ENCODE measurements around the gene CR1L. TPM values are rescaled to one million over a fixed set of nuclear protein-coding genes. Genes with fewer than 3 reads are reported as not detected.
A peak's percentile ranks its signal among the peaks of the same experiment; 100 is the strongest.
"Not testable (repeated sequence)": the region's sequence is repeated elsewhere in the genome, so short reads cannot be mapped to it uniquely, and the experiment has no call there.

The CR1L gene
- total RNA-seq, 3 donors from 2014 or later (not counting 1 experiment from before 2014, with no cell fraction given): 0.98 TPM; not detected in 2

DNA sequence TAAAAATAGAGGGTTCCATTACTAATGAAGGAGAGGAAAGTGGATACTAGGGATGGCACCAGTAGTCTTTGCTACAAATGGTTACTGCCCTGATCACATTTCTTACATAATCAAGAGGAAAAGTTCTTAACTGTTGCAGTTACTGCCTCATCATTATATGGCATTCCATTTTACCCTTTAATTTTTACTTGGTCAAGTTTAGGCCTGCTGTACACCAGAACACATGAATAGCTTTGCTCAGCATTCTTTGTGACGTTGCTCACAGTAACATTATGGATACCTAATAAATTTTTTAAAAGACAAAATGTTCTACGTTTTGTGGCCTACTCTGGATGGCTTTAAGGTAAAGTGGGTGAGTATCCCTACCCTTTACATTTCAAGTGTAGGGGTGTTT, 38.6 kb upstream of the CR1L start:
- DNase-seq: no peak
- WGBS (ENCODE audit: insufficient coverage): no CpG with 5 or more reads among the region's 2 CpGs
- Histone ChIP-seq H3K9me3 (ENCODE audit: control insufficient read depth, insufficient read depth, low read length) (no peaks in the 10 kb centered on the region), H3K4me1 (ENCODE audit: control insufficient read depth, insufficient read depth, low read length) (no peaks in the 10 kb centered on the region), H3K27me3 (ENCODE audit: control insufficient read depth, insufficient read depth, low read length) (peaks cover 7% of the 10 kb centered on the region), H3K27ac (ENCODE audit: low read length) (no peak overlapping the region), H3K36me3 (ENCODE audit: control insufficient read depth, insufficient read depth, low read length) (no peaks in the 10 kb centered on the region), H3K4me3 (ENCODE audit: low read length) (no peak overlapping the region)
- H3K4me1 Mint-ChIP-seq: no peaks in the 10 kb centered on the region
- TF ChIP-seq, protein P1, sequence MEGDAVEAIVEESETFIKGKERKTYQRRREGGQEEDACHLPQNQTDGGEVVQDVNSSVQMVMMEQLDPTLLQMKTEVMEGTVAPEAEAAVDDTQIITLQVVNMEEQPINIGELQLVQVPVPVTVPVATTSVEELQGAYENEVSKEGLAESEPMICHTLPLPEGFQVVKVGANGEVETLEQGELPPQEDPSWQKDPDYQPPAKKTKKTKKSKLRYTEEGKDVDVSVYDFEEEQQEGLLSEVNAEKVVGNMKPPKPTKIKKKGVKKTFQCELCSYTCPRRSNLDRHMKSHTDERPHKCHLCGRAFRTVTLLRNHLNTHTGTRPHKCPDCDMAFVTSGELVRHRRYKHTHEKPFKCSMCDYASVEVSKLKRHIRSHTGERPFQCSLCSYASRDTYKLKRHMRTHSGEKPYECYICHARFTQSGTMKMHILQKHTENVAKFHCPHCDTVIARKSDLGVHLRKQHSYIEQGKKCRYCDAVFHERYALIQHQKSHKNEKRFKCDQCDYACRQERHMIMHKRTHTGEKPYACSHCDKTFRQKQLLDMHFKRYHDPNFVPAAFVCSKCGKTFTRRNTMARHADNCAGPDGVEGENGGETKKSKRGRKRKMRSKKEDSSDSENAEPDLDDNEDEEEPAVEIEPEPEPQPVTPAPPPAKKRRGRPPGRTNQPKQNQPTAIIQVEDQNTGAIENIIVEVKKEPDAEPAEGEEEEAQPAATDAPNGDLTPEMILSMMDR (IDR thresholded peaks at IDR 0.05): no peak
- H3K27ac Mint-ChIP-seq: no peak overlapping the region
- intact Hi-C loops (cut with micrococcal nuclease): no loop called here
- H3K27me3 Mint-ChIP-seq (ENCODE audit: low read depth in 2 of 2): peaks cover 21 to 43% of the 10 kb centered on the region in 2 donors
- ATAC-seq: no peak
- no peaks in the 10 kb centered on the region for H3K9me3 Mint-ChIP-seq
- no peaks in the 10 kb centered on the region for H3K36me3 Mint-ChIP-seq
- no peak overlapping the region for H3K4me3 Mint-ChIP-seq

DNA sequence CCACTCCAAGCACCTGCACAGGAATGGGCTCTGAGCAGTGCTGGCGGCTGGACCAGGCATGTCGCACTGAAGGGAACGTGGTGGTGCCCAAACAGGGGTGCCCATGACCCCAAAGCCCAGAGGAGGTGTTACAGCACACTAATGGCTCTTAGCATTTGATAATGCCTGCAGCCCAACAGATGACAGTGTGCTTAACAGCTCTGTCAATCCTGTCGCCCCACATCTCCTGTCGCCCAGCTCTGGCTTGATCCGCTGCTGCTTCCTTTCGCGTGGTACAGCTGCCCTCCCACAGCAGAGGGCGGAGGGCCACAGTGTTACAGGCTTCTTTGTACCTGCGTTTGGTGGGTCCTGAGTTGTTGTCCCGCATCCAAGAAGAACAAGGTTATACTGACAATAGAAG, 32.2 kb upstream of the CR1L start:
- Mint-ChIP-seq H3K4me1 (no peaks in the 10 kb centered on the region), H3K4me3 (no peak overlapping the region), H3K27ac (no peak overlapping the region), H3K36me3 (no peaks in the 10 kb centered on the region), H3K27me3 (ENCODE audit: low read depth in 2 of 2) (peaks cover 5 to 30% of the 10 kb centered on the region in 2 donors), H3K9me3 (no peaks in the 10 kb centered on the region)
- TF ChIP-seq, protein P1 (IDR thresholded peaks at IDR 0.05): no peak
- ATAC-seq (no peak), DNase-seq (no peak)
- Histone ChIP-seq H3K36me3 (ENCODE audit: control insufficient read depth, insufficient read depth, low read length) (no peaks in the 10 kb centered on the region), H3K27ac (ENCODE audit: low read length) (no peak overlapping the region), H3K4me3 (ENCODE audit: low read length) (no peak overlapping the region), H3K4me1 (ENCODE audit: control insufficient read depth, insufficient read depth, low read length) (no peaks in the 10 kb centered on the region), H3K27me3 (ENCODE audit: control insufficient read depth, insufficient read depth, low read length) (no peaks in the 10 kb centered on the region), H3K9me3 (ENCODE audit: control insufficient read depth, insufficient read depth, low read length) (no peaks in the 10 kb centered on the region)
- intact Hi-C loops (cut with micrococcal nuclease): no loop called here
- 83% methylated on average over 11 of the region's 11 CpGs for WGBS (ENCODE audit: insufficient coverage)

DNA sequence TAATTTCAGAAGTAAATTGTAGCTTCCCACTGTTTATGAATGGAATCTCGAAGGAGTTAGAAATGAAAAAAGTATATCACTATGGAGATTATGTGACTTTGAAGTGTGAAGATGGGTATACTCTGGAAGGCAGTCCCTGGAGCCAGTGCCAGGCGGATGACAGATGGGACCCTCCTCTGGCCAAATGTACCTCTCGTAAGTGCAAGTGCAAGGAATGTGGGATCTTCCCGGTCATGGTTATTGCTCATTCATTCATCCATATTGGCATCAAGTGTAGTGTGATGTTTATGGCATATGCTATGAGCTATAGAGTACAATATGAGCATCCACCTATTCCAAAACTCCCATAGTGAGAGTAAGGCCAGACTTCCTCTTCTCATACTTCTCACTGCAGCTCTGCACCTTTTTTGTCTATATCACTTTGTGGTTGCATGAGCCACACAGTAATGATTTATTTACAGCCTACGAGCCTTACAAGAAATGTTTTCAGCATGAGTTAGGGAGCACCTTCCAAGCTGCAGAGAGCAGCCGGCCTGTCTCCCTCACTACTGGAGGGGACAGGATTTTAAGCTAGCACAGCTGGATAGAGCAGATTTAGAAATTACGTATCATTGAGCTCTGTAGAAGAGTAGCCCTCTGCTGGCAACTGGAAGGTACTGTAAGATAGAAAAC, 24.9 kb upstream of the CR1L start:
- H3K4me1 ChIP-seq (ENCODE audit: control insufficient read depth, insufficient read depth, low read length): no peaks in the 10 kb centered on the region
- intact Hi-C loops (cut with micrococcal nuclease): no loop called here
- no peaks in the 10 kb centered on the region for H3K9me3 Mint-ChIP-seq
- H3K4me3 Mint-ChIP-seq: no peak overlapping the region
- H3K4me3 ChIP-seq (ENCODE audit: low read length): no peak overlapping the region
- no peaks in the 10 kb centered on the region for H3K36me3 ChIP-seq (ENCODE audit: control insufficient read depth, insufficient read depth, low read length)
- H3K4me1 Mint-ChIP-seq: no peaks in the 10 kb centered on the region
- DNase-seq: peak in 1 of 2 donors; percentile 58
- WGBS (ENCODE audit: insufficient coverage): 50% methylated on average over 6 of the region's 7 CpGs
- no peak overlapping the region for H3K27ac Mint-ChIP-seq
- TF ChIP-seq, protein P1 (IDR thresholded peaks at IDR 0.05): peak; percentile 78
- H3K27me3 Mint-ChIP-seq (ENCODE audit: low read depth in 2 of 2): peaks cover 13 to 32% of the 10 kb centered on the region in 2 donors
- no peaks in the 10 kb centered on the region for H3K9me3 ChIP-seq (ENCODE audit: control insufficient read depth, insufficient read depth, low read length)
- no peak overlapping the region for H3K27ac ChIP-seq (ENCODE audit: low read length)
- no peaks in the 10 kb centered on the region for H3K36me3 Mint-ChIP-seq
- peak; percentile 80 to 95 (median 86) for ATAC-seq
- no peaks in the 10 kb centered on the region for H3K27me3 ChIP-seq (ENCODE audit: control insufficient read depth, insufficient read depth, low read length)

DNA sequence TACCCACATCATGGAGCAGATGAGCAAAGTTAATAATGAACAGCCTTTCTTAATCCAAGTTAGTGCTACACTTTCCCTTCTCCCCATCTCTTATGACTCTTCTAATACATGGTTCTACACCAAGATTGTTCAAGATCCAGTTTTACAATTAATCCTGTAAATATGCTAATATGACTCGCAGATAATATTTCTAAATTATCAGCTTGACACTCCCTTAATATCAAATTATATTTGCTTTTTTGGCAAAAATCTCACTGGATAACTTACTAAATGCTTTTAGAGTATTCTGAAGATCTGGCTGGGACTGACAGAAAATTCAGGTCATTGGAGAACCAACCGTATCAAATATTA, 24.4 kb upstream of the CR1L start:
- no peak overlapping the region for H3K27ac Mint-ChIP-seq
- intact Hi-C loops (cut with micrococcal nuclease): no loop called here

DNA sequence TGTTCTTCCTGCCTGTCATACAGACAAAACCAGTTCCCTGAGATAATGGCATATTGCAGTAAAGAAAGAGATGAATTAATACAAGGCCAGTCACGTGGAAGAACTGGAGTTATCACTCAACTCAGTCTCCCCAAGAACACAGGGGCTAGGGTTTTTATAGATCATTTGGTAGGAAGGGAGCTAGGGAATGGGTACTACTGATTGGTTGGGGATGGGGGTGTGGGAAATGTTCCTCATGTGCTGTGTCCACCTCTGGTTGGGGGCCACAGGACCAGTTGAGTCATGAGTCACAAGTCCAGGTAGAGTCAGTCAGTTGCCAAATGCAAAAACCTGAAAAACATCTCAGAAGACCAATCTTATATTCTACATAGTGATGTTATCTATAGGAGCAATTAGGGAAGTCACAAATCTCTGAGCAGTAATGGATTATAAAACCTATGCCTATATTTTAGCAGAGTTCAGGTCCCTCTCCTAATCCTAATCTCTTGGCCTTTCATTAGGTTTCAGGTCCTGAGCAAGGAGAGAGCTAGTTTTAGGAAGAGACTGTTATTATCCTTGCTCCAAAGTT, 19.3 kb upstream of the CR1L start:
- intact Hi-C loops (cut with micrococcal nuclease); H3K9me3 Mint-ChIP-seq; H3K36me3 Mint-ChIP-seq; H3K9me3 ChIP-seq (ENCODE audit: control insufficient read depth, insufficient read depth, low read length); H3K4me1 Mint-ChIP-seq; H3K27me3 ChIP-seq (ENCODE audit: control insufficient read depth, insufficient read depth, low read length); H3K36me3 ChIP-seq (ENCODE audit: control insufficient read depth, insufficient read depth, low read length); DNase-seq; H3K4me3 Mint-ChIP-seq; H3K27ac Mint-ChIP-seq; ATAC-seq; H3K27ac ChIP-seq (ENCODE audit: low read length); H3K4me1 ChIP-seq (ENCODE audit: control insufficient read depth, insufficient read depth, low read length); H3K4me3 ChIP-seq (ENCODE audit: low read length): not testable (repeated sequence)
- H3K27me3 Mint-ChIP-seq (ENCODE audit: low read depth in 2 of 2): peaks cover 11 to 21% of the 10 kb centered on the region in 2 donors
- WGBS (ENCODE audit: insufficient coverage): no CpG with 5 or more reads among the region's 1 CpG

More for the DNA sequence above, 24.4 kb upstream of the CR1L start:
- no peaks in the 10 kb centered on the region for H3K4me1 ChIP-seq (ENCODE audit: control insufficient read depth, insufficient read depth, low read length)
- Mint-ChIP-seq H3K4me1 (no peaks in the 10 kb centered on the region), H3K36me3 (no peaks in the 10 kb centered on the region), H3K4me3 (no peak overlapping the region), H3K9me3 (no peaks in the 10 kb centered on the region), H3K27me3 (ENCODE audit: low read depth in 2 of 2) (peaks cover 13 to 37% of the 10 kb centered on the region in 2 donors)
- TF ChIP-seq, protein P1 (IDR thresholded peaks at IDR 0.05): no peak
- DNase-seq (no peak), ATAC-seq (no peak)
- H3K4me3 ChIP-seq (ENCODE audit: low read length): no peak overlapping the region
- no peaks in the 10 kb centered on the region for H3K36me3 ChIP-seq (ENCODE audit: control insufficient read depth, insufficient read depth, low read length)
- no peaks in the 10 kb centered on the region for H3K9me3 ChIP-seq (ENCODE audit: control insufficient read depth, insufficient read depth, low read length)
- no CpG with 5 or more reads among the region's 2 CpGs for WGBS (ENCODE audit: insufficient coverage)
- H3K27ac ChIP-seq (ENCODE audit: low read length): no peak overlapping the region
- H3K27me3 ChIP-seq (ENCODE audit: control insufficient read depth, insufficient read depth, low read length): no peaks in the 10 kb centered on the region
